GM12878 (cell line): Measurements from ENCODE around the gene ACE.

ENCODE experiments used
- EZH2 ChIP-seq: IDR thresholded peaks from 2 replicates; pipeline ENCODE4 v1.6.1; 2012; ENCODE audit warnings: low read depth, mild to moderate bottlenecking, control low read depth, inconsistent platforms, low read length, borderline replicate concordance; ENCODE audit not compliant: control insufficient read depth
- POLR2AphosphoS5 ChIP-seq: IDR thresholded peaks from 2 replicates; pipeline ENCODE4 v1.6.1; 2011; ENCODE audit warnings: mild to moderate bottlenecking, low read length, inconsistent platforms
- SMC3 ChIP-seq: IDR thresholded peaks from 2 replicates; pipeline ENCODE4 v1.6.1; 2011; ENCODE audit warnings: low read length, improper control_type of control experiment, borderline replicate concordance
- SREBF2 ChIP-seq: IDR thresholded peaks from 2 replicates; pipeline ENCODE4 v1.6.1; 2012; ENCODE audit warnings: mild to moderate bottlenecking, low read length

- TF ChIP-seq SREBF2 (no peak), EZH2 (no peak), POLR2AphosphoS5 (no peak), SMC3 (no peak)
Observed at GRCh38 chr17:63490329-63490728, 13.5 kb downstream of the ACE start.
